Tibial nerve (tissue), 4 donors: Measurements from ENCODE around the gene MKLN1. TPM values are rescaled to one million over a fixed set of nuclear protein-coding genes. Genes with fewer than 3 reads are reported as not detected.

Experiments
- DNase-seq, 2 donors: peaks; one replicate each; pipeline ENCODE4 v3.0.0-alpha.2; 2019; ENCODE audit warnings: low spot score in 2 of 2
- H3K27ac ChIP-seq, 4 donors: fragments of 200-600 bp; sonication (generic) in 3 of 4; one replicate each; pipeline ENCODE4 v1.5.1; 2017 to 2019; ENCODE audit warnings: mild to moderate bottlenecking in 1 of 4
- H3K27me3 ChIP-seq, 2 donors: fragments of 200-600 bp; sonication (generic) in 1 of 2; one replicate each; pipeline versions ENCODE4 v1.5.1 to v1.6.0; 2017 to 2019
- H3K36me3 ChIP-seq, 3 donors: fragments of 200-600 bp; sonication (generic); one replicate each; pipeline ENCODE4 v1.5.1; 2018 to 2019
- H3K4me1 ChIP-seq, 4 donors: fragments of 200-600 bp; sonication (generic) in 3 of 4; one replicate each; pipeline ENCODE4 v1.5.1; 2017 to 2019
- H3K4me3 ChIP-seq, 4 donors: fragments of 200-600 bp; sonication (generic) in 3 of 4; one replicate each; pipeline ENCODE4 v1.5.1; 2017 to 2019; ENCODE audit warnings: mild to moderate bottlenecking in 1 of 4, moderate library complexity in 1 of 4
- H3K9me3 ChIP-seq, 4 donors: fragments of 200-600 bp; sonication (generic) in 3 of 4; one replicate each; pipeline ENCODE4 v1.5.1; 2017 to 2019
- CTCF ChIP-seq, 5 experiments: fragments of 200-600 bp in 3 of 5; fragments of 450-650 bp in 2 of 5; sonication (generic) in 3 of 5; IDR thresholded peaks; one replicate each; pipeline ENCODE4 v1.5.1; 2016 to 2019; ENCODE audit warnings: antibody characterized with exemption in 5 of 5, mild to moderate bottlenecking in 3 of 5, moderate library complexity in 2 of 5
- EP300 ChIP-seq, 2 donors: sonication (generic); formaldehyde crosslinking; IDR thresholded peaks; one replicate each; pipeline ENCODE4 v1.6.1; 2017; ENCODE audit warnings: antibody characterized with exemption in 2 of 2, mild to moderate bottlenecking in 1 of 2
- POLR2A ChIP-seq, 2 donors: fragments of 450-650 bp; IDR thresholded peaks; one replicate each; pipeline ENCODE4 v1.6.1; 2017; ENCODE audit warnings: antibody characterized with exemption in 2 of 2, mild to moderate bottlenecking in 2 of 2, moderate library complexity in 2 of 2
- WGBS, 2 donors: methylation state at CpG; one replicate each; pipeline ENCODE4 v1.1.5; 2018; 5-methylcytosine and 5-hydroxymethylcytosine counted together
- total RNA-seq, 4 donors: library from RNA; depleted of rRNA; stranded (reverse); fragments of >200 nt; gene quantifications; one replicate each; pipeline ENCODE4 v1.1.0, GENCODE V29; 2016

The MKLN1 gene
- total RNA-seq, 4 donors from 2014 or later, result 86.4 to 143 (median 95.0) TPM

DNA sequence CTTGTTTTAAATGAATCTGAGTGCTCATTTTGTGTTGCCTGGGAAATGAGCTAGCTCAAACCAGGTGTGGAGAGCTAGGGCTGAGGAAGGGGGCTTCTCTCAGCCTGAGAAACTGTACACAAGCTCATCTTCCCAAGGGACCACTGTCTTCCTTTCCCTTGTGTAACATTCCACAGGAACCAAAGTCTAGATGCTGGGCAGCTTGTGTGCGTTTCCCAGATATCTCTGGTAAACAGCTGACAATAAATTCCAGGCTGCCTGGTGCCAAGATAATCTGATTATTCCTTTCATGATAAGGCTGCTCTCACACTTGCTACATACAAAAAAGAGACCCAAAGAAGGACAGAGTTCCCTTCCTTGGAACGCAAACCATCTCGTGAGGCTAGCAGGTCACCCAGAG lies 33.1 kb upstream of the MKLN1 start:
- 42 to 45% methylated on average over 3 of the region's 3 CpGs for WGBS, 2 donors
- Histone ChIP-seq H3K36me3 (no peaks in the 10 kb centered on the region), H3K4me1 (peaks cover 0 to 17% (median 3%) of the 10 kb centered on the region in 4 donors), H3K4me3 (no peak overlapping the region), H3K27ac (no peak overlapping the region), H3K27me3 (no peaks in the 10 kb centered on the region), H3K9me3 (no peaks in the 10 kb centered on the region)
- TF ChIP-seq EP300 (IDR thresholded peaks at IDR 0.05) (no peak), POLR2A (IDR thresholded peaks at IDR 0.05) (no peak), CTCF (IDR thresholded peaks at IDR 0.05) (no peak)
- no peak for DNase-seq

- no peak for TF ChIP-seq CTCF (IDR thresholded peaks at IDR 0.05)
- no peak for TF ChIP-seq EP300 (IDR thresholded peaks at IDR 0.05)
- TF ChIP-seq POLR2A (IDR thresholded peaks at IDR 0.05), result no peak
- Histone ChIP-seq H3K4me3 (no peak overlapping the region), H3K27ac (peak overlapping the region in 2 of 4 donors; percentile 23 to 58), H3K36me3 (no peaks in the 10 kb centered on the region), H3K27me3 (no peaks in the 10 kb centered on the region), H3K9me3 (no peaks in the 10 kb centered on the region), H3K4me1 (peaks cover 0 to 53% (median 11%) of the 10 kb centered on the region in 4 donors)
- no peak for DNase-seq
- WGBS, 2 donors, result 75 to 80% methylated on average over 6 of the region's 6 CpGs
Observed at GRCh38 chr7:131298608-131298992, 29.1 kb upstream of the MKLN1 start.

DNA sequence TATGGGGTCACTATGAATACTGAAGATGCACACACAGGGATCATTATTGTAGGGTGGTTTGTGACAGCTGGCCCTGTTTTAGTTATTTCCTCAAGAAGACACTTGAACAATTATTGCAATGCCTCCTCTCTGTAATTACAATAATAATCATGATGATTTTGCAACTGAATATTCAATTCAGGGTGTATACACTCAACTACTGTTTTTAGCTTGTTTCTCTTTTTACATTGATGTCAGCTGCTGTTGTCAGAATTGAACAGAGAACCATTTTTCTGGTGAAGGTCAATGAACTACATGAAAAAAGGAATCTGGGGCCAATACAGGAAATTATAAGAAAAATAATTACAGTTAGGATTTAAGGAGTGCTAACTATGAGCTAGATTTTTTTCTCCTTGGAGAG lies 28.6 kb upstream of the MKLN1 start:
- H3K27ac ChIP-seq, result peak overlapping the region in 3 of 4 donors; percentile 3 to 58 (median 23)
- H3K36me3 ChIP-seq, result no peaks in the 10 kb centered on the region
- H3K4me1 ChIP-seq, result peaks cover 0 to 53% (median 11%) of the 10 kb centered on the region in 4 donors
- H3K9me3 ChIP-seq, result no peaks in the 10 kb centered on the region
- H3K4me3 ChIP-seq, result no peak overlapping the region
- H3K27me3 ChIP-seq, result no peaks in the 10 kb centered on the region
- no peak for TF ChIP-seq EP300 (IDR thresholded peaks at IDR 0.05)
- no peak for TF ChIP-seq POLR2A (IDR thresholded peaks at IDR 0.05)
- no peak for TF ChIP-seq CTCF (IDR thresholded peaks at IDR 0.05)
- no peak for DNase-seq

DNA sequence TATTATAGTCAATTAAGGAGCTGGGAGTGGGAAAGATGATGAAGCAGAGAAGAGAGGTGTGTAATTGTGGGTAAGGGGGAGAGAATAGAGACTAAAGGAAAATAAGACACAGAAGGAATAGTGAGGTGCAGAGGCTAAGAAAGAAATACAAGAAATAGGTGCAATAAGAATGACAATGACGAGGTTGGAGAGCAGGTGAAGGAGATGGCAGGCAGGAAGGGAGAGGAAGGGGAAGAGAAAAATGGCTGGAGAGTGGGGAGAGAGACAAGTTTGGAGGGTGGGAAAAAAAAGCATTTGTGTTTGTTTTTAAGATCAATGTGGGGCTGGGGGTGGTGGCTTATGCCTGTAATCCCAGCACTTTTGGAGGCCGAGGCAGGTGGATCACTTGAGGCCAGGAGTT lies 27.6 kb upstream of the MKLN1 start:
- Histone ChIP-seq H3K9me3 (no peaks in the 10 kb centered on the region), H3K27me3 (no peaks in the 10 kb centered on the region), H3K27ac (peak overlapping the region in 1 of 4 donors; percentile 58), H3K4me1 (peaks cover 0 to 53% (median 11%) of the 10 kb centered on the region in 4 donors), H3K4me3 (no peak overlapping the region), H3K36me3 (no peaks in the 10 kb centered on the region)
- TF ChIP-seq EP300 (IDR thresholded peaks at IDR 0.05) (no peak), CTCF (IDR thresholded peaks at IDR 0.05) (no peak), POLR2A (IDR thresholded peaks at IDR 0.05) (no peak)
- DNase-seq, result no peak
- WGBS, 2 donors, result 81 to 82% methylated on average over 2 of the region's 2 CpGs

DNA sequence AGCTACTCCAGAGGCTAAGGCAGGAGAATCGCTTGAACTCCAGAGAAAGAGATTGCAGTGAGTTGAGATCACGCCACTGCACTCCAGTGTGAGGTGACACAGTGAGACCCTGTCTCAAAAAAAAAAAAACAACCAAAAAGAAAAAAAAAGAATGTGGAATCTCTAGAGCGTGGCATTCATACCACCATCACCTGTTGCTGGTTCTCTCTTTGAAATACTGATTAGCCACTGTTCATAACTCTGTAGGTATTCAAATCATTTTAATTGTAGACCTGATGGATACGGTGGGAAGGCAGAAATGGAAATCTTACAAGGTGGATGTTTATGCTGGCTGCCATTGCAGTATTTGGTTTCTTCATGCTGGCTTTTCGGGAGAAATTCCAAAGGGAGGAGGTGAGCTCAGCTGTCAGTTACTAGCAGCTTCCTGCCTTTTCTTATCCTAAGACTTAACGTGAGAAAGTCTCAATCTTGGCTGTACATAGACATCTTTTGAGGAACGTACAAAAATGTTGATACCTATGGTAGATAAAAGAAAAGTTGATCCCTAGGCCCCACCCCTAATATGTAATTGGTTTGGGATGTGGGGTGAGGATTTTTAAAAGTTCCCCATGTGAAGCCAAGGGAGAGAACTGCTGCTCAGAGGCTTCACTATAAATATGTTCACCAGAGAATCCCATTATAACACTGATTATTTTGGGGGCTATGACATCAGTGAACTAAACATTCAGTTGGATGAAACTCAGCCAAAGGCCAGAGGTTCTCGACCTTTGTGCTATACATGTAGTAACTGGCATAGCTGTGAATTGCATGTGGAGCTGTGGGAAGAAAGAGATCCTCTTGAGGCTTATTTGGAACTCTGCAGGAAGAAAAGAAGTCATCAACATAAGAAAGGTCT lies 26.9 kb upstream of the MKLN1 start:
- Histone ChIP-seq H3K27me3 (no peaks in the 10 kb centered on the region), H3K4me1 (peaks cover 0 to 53% (median 11%) of the 10 kb centered on the region in 4 donors), H3K4me3 (no peak overlapping the region), H3K27ac (peak overlapping the region in 2 of 4 donors; percentile 44 to 58), H3K9me3 (no peaks in the 10 kb centered on the region), H3K36me3 (no peaks in the 10 kb centered on the region)
- 45 to 55% methylated on average over 8 of the region's 8 CpGs for WGBS, 2 donors
- DNase-seq, result peak in 1 of 2 donors; percentile 22
- TF ChIP-seq POLR2A (IDR thresholded peaks at IDR 0.05) (no peak), EP300 (IDR thresholded peaks at IDR 0.05) (no peak), CTCF (IDR thresholded peaks at IDR 0.05) (no peak)
